Spinal cord (tissue), 10 donors: ENCODE measurements around the gene C7. TPM values are rescaled to one million over a fixed set of nuclear protein-coding genes. Genes with fewer than 3 reads are reported as not detected.

Experiments used
- DNase-seq, 6 donors: peaks; one replicate each; pipeline versions ENCODE4 v3.0.0 to v3.0.0-alpha.2; 2013 to 2015; ENCODE audit warnings: low spot score in 6 of 6, low read depth in 4 of 6
- H3K27ac ChIP-seq: one replicate; pipeline ENCODE4 v1.5.1; 2013; ENCODE audit warnings: low read depth, low read length, control low read depth
- H3K27me3 ChIP-seq: one replicate; pipeline ENCODE4 v1.6.1; 2013; ENCODE audit warnings: low read length; ENCODE audit not compliant: control insufficient read depth, insufficient read depth
- H3K36me3 ChIP-seq: one replicate; pipeline ENCODE4 v1.6.1; 2013; ENCODE audit warnings: low read length; ENCODE audit not compliant: control insufficient read depth, insufficient read depth
- H3K4me1 ChIP-seq: one replicate; pipeline ENCODE4 v1.6.1; 2013; ENCODE audit warnings: low read length; ENCODE audit not compliant: control insufficient read depth, insufficient read depth
- H3K4me3 ChIP-seq: one replicate; pipeline ENCODE4 v1.5.1; 2013; ENCODE audit warnings: low read depth, low read length, control low read depth
- H3K9me3 ChIP-seq: one replicate; pipeline ENCODE4 v1.6.1; 2013; ENCODE audit warnings: low read length; ENCODE audit not compliant: control insufficient read depth, insufficient read depth
- WGBS: methylation state at CpG from one replicate; pipeline ENCODE4 v1.1.5; 2013; ENCODE audit warnings: missing lambda C conversion rate; ENCODE audit not compliant: insufficient coverage; 5-methylcytosine and 5-hydroxymethylcytosine counted together
- polyA plus RNA-seq, 2 donors: library from polyadenylated mRNA; unstranded; fragments of 120-200 nt; gene quantifications; one replicate each; pipeline ENCODE4 v1.2.1, GENCODE V29; 2013; ENCODE audit not compliant: insufficient read length in 2 of 2
- total RNA-seq, 2 donors: library from RNA; depleted of rRNA in 1 of 2; stranded (reverse); fragments of 120-200 nt in 1 of 2; fragments of >200 nt in 1 of 2; gene quantifications; one replicate each; pipeline versions ENCODE4 v1.2.3 to v1.2.4, GENCODE V29; 2013 to 2014
- donor health status: healthy.

Gene C7
- total and polyA plus RNA-seq, 4 donors: 8.9 to 95.1 (median 41.7) TPM

DNA sequence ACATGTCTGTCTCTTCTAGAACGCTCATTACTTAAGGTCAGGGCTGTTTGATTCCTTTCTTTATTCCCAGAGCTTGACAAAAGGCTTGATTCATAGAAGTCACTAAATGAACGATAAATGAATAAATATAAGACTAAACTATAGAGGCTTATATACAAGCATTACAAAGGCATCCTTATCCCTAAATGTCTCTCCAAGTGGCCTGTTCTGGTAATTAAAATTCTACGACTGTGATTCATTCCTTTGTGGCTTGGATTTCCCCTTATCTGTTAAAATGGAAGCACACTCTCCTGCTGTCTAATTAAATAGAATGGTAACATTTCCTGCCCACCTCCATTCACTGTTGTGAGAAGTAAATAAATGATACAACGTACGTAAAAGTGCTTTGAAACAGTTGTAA is 49.5 kb downstream of the C7 start:
- Histone ChIP-seq H3K27ac (no peak overlapping the region), H3K9me3 (peaks cover 2% of the 10 kb centered on the region), H3K4me1 (no peaks in the 10 kb centered on the region), H3K36me3 (no peaks in the 10 kb centered on the region), H3K27me3 (no peaks in the 10 kb centered on the region), H3K4me3 (no peak overlapping the region)
- no CpG with 5 or more reads among the region's 5 CpGs for WGBS
- no peak for DNase-seq

GRCh38 chr5:40960037-40960436 is 50.7 kb downstream of the C7 start:
- Histone ChIP-seq H3K4me1 (no peaks in the 10 kb centered on the region), H3K27ac (no peak overlapping the region), H3K4me3 (no peak overlapping the region), H3K36me3 (no peaks in the 10 kb centered on the region), H3K9me3 (peaks cover 2% of the 10 kb centered on the region), H3K27me3 (no peaks in the 10 kb centered on the region)
- 87% methylated on average over 1 of the region's 1 CpG for WGBS
- DNase-seq: no peak

- H3K4me3 ChIP-seq: no peak overlapping the region
- WGBS: 83% methylated on average over 2 of the region's 4 CpGs
- no peak overlapping the region for H3K27ac ChIP-seq
- H3K36me3 ChIP-seq: no peaks in the 10 kb centered on the region
- no peaks in the 10 kb centered on the region for H3K4me1 ChIP-seq
- H3K27me3 ChIP-seq: no peaks in the 10 kb centered on the region
- peaks cover 2% of the 10 kb centered on the region for H3K9me3 ChIP-seq
- no peak for DNase-seq
Observed at GRCh38 chr5:40962207-40962955, 53.1 kb downstream of the C7 start.

GRCh38 chr5:40972434-40972833 is 63.1 kb downstream of the C7 start:
- H3K9me3 ChIP-seq: no peaks in the 10 kb centered on the region
- 84% methylated on average over 2 of the region's 2 CpGs for WGBS
- H3K4me1 ChIP-seq: no peaks in the 10 kb centered on the region
- H3K27me3 ChIP-seq: no peaks in the 10 kb centered on the region
- no peaks in the 10 kb centered on the region for H3K36me3 ChIP-seq
- no peak overlapping the region for H3K27ac ChIP-seq
- no peak overlapping the region for H3K4me3 ChIP-seq
- DNase-seq: no peak

DNA sequence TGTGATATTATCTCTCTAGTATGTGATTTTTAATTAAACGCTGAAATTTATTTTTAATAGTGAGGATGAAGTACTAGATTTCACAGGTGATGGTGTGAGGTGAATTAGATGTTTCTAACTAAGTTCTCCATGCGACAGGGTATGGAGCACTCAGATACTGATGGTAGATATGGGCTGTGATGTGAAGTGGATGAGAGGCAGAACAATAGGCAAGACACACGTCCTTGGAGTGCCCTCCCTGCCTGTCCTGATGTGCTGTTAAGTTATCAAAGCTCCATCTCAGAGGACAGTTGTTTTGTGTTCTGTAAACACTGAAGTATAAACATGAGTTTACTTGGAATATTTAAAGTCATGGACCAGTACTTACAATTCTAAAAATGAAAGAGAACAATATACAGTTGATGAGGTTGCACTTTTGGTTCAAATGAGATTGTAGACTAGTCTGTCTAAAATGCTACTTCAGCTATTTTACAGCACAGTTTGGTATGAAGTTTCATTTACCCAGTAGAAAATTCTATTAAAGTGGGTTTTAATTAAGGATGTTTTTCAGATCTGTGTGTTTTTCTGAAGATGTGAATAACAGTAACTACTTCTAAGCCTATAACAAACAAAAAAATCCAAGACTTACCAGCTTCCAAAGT is 64.2 kb downstream of the C7 start:
- Histone ChIP-seq H3K4me1 (no peaks in the 10 kb centered on the region), H3K36me3 (no peaks in the 10 kb centered on the region), H3K27ac (no peak overlapping the region), H3K9me3 (no peaks in the 10 kb centered on the region), H3K4me3 (no peak overlapping the region), H3K27me3 (no peaks in the 10 kb centered on the region)
- DNase-seq: no peak
- WGBS: 100% methylated on average over 1 of the region's 3 CpGs

GRCh38 chr5:40976041-40976440 is 66.7 kb downstream of the C7 start:
- Histone ChIP-seq H3K27ac (no peak overlapping the region), H3K4me3 (no peak overlapping the region), H3K36me3 (no peaks in the 10 kb centered on the region), H3K27me3 (no peaks in the 10 kb centered on the region), H3K4me1 (no peaks in the 10 kb centered on the region), H3K9me3 (no peaks in the 10 kb centered on the region)
- DNase-seq: peak in 2 of 6 donors; percentile 14 to 53
- WGBS: no CpG with 5 or more reads among the region's 3 CpGs

GRCh38 chr5:40976836-40977235 is 67.5 kb downstream of the C7 start:
- no peaks in the 10 kb centered on the region for H3K36me3 ChIP-seq
- no peak overlapping the region for H3K4me3 ChIP-seq
- H3K4me1 ChIP-seq: no peaks in the 10 kb centered on the region
- no peaks in the 10 kb centered on the region for H3K27me3 ChIP-seq
- H3K27ac ChIP-seq: no peak overlapping the region
- 37% methylated on average over 2 of the region's 3 CpGs for WGBS
- DNase-seq: peak in 2 of 6 donors; percentile 7 to 35
- no peaks in the 10 kb centered on the region for H3K9me3 ChIP-seq

DNA sequence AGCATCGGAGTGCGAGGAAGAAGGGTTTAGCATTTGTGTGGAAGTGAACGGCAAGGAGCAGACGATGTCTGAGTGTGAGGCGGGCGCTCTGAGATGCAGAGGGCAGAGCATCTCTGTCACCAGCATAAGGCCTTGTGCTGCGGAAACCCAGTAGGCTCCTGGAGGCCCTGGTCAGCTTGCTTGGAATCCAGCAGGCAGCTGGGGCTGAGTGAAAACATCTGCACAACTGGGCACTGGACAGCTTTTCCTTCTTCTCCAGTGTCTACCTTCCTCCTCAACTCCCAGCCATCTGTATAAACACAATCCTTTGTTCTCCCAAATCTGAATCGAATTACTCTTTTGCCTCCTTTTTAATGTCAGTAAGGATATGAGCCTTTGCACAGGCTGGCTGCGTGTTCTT is 72.1 kb downstream of the C7 start:
- 73% methylated on average over 5 of the region's 9 CpGs for WGBS
- DNase-seq: peak in 1 of 6 donors; percentile 2
- H3K4me3 ChIP-seq: no peak overlapping the region
- H3K4me1 ChIP-seq: no peaks in the 10 kb centered on the region
- no peaks in the 10 kb centered on the region for H3K27me3 ChIP-seq
- H3K9me3 ChIP-seq: no peaks in the 10 kb centered on the region
- H3K27ac ChIP-seq: no peak overlapping the region
- no peaks in the 10 kb centered on the region for H3K36me3 ChIP-seq

GRCh38 chr5:40983781-40984180 is 74.5 kb downstream of the C7 start:
- Histone ChIP-seq H3K27ac (no peak overlapping the region), H3K9me3 (no peaks in the 10 kb centered on the region), H3K4me3 (no peak overlapping the region), H3K4me1 (peaks cover 2% of the 10 kb centered on the region), H3K27me3 (no peaks in the 10 kb centered on the region), H3K36me3 (no peaks in the 10 kb centered on the region)
- 83% methylated on average over 1 of the region's 3 CpGs for WGBS
- DNase-seq: no peak

GRCh38 chr5:40984884-40985283 is 75.6 kb downstream of the C7 start:
- Histone ChIP-seq H3K4me1 (peaks cover 3% of the 10 kb centered on the region), H3K27ac (no peak overlapping the region), H3K4me3 (no peak overlapping the region), H3K9me3 (no peaks in the 10 kb centered on the region), H3K36me3 (no peaks in the 10 kb centered on the region), H3K27me3 (no peaks in the 10 kb centered on the region)
- 100% methylated on average over 3 of the region's 3 CpGs for WGBS
- no peak for DNase-seq
